HepG2 (cell line): ENCODE data around the gene ZBED1. TPM values are rescaled to one million over a fixed set of nuclear protein-coding genes. Genes with fewer than 3 reads are reported as not detected.

Experiments used
- DMAP1 ChIP-seq: IDR thresholded peaks from 2 replicates; pipeline ENCODE4 v1.6.1; 2016
- MYC ChIP-seq: sonication (generic); formaldehyde crosslinking; IDR thresholded peaks from 2 replicates; pipeline ENCODE4 v1.9.0; 2021; ENCODE audit warnings: missing genetic modification reagents, borderline replicate concordance
- NR2F6 ChIP-seq, 2 experiments: IDR thresholded peaks; 2 replicates each; pipeline ENCODE4 v1.6.1; 2016; ENCODE audit warnings: antibody characterized with exemption in 1 of 2, mild to moderate bottlenecking in 1 of 2
- SYNCRIP ChIP-seq: fragments of 200-400 bp; formaldehyde crosslinking; IDR thresholded peaks from 2 replicates; pipeline ENCODE4 v1.6.1; 2018; ENCODE audit warnings: mild to moderate bottlenecking, low read depth, low read length; ENCODE audit not compliant: insufficient read depth
- ZNF264 ChIP-seq: sonication (generic); formaldehyde crosslinking; IDR thresholded peaks from 2 replicates; pipeline ENCODE4 v1.4.0; 2020; ENCODE audit warnings: missing genetic modification reagents
- ZNF781 ChIP-seq: sonication (generic); formaldehyde crosslinking; IDR thresholded peaks from 2 replicates; pipeline ENCODE4 v1.5.1; 2020; ENCODE audit warnings: borderline replicate concordance, mild to moderate bottlenecking, missing genetic modification reagents; ENCODE audit errors: not compliant biosample characterization
- polyA plus RNA-seq, 8 experiments: library from polyadenylated mRNA; depleted of rRNA in 3 of 8; stranded (reverse) in 7 of 8; unstranded in 1 of 8; fragments of >200 nt; fragmentation: Illumina TruSeq in 4 of 8; extraction: Trizol in 4 of 8; gene quantifications; 2 replicates each; pipeline versions ENCODE4 v1.2.1 to v1.2.3, GENCODE V29; 2011 to 2016; ENCODE audit warnings: low read depth in 4 of 8, missing spikeins in 1 of 8, mixed read lengths in 1 of 8; ENCODE audit not compliant: insufficient read depth in 1 of 8
- total RNA-seq, 5 experiments: library from RNA; depleted of rRNA; stranded (reverse); fragments of >200 nt; fragmentation: Illumina TruSeq; extraction: Trizol; gene quantifications; 2 replicates each; pipeline ENCODE4 v1.2.3, GENCODE V29; 2016; ENCODE audit warnings: low read depth in 1 of 5
- TF ChIP-seq, protein P1 (sequence below), 2 experiments: sonication (generic) in 1 of 2; formaldehyde crosslinking in 1 of 2; IDR thresholded peaks; 2 replicates each; pipeline versions ENCODE4 v1.4.0 to v1.6.1; 2016 to 2020; ENCODE audit warnings: borderline replicate concordance in 1 of 2, low read depth in 1 of 2, mild to moderate bottlenecking in 1 of 2, missing genetic modification reagents in 1 of 2
- TF ChIP-seq, protein P2 (sequence below): sonication (generic); formaldehyde crosslinking; IDR thresholded peaks from 2 replicates; pipeline ENCODE4 v1.9.0; 2021; ENCODE audit warnings: missing genetic modification reagents, mild to moderate bottlenecking, borderline replicate concordance
- TF ChIP-seq, protein P3 (sequence below): sonication (generic); formaldehyde crosslinking; IDR thresholded peaks from 2 replicates; pipeline ENCODE4 v1.4.0; 2020; ENCODE audit warnings: missing genetic modification reagents, borderline replicate concordance
- TF ChIP-seq, protein P4 (sequence below): sonication (generic); formaldehyde crosslinking; IDR thresholded peaks from 2 replicates; pipeline ENCODE4 v1.5.1; 2020; ENCODE audit warnings: missing genetic modification reagents, mild to moderate bottlenecking, borderline replicate concordance
- TF ChIP-seq, protein P5 (sequence below): sonication (generic); formaldehyde crosslinking; IDR thresholded peaks from 2 replicates; pipeline ENCODE4 v1.5.1; 2020; ENCODE audit warnings: missing genetic modification reagents, mild to moderate bottlenecking, borderline replicate concordance
- TF ChIP-seq, protein P6 (sequence below): sonication (generic); formaldehyde crosslinking; IDR thresholded peaks from 2 replicates; pipeline ENCODE4 v1.8.1; 2023; ENCODE audit warnings: missing genetic modification reagents, mild to moderate bottlenecking, borderline replicate concordance
- TF ChIP-seq, protein P7 (sequence below): sonication (generic); formaldehyde crosslinking; IDR thresholded peaks from 2 replicates; pipeline ENCODE4 v1.4.0; 2020; ENCODE audit warnings: missing genetic modification reagents; ENCODE audit errors: not compliant biosample characterization

Gene ZBED1
- total and polyA plus RNA-seq, 2 of the 13 experiments (the other 11 are each of a cell fraction or from before 2014, with no cell fraction given): 20.0 to 29.8 TPM

DNA sequence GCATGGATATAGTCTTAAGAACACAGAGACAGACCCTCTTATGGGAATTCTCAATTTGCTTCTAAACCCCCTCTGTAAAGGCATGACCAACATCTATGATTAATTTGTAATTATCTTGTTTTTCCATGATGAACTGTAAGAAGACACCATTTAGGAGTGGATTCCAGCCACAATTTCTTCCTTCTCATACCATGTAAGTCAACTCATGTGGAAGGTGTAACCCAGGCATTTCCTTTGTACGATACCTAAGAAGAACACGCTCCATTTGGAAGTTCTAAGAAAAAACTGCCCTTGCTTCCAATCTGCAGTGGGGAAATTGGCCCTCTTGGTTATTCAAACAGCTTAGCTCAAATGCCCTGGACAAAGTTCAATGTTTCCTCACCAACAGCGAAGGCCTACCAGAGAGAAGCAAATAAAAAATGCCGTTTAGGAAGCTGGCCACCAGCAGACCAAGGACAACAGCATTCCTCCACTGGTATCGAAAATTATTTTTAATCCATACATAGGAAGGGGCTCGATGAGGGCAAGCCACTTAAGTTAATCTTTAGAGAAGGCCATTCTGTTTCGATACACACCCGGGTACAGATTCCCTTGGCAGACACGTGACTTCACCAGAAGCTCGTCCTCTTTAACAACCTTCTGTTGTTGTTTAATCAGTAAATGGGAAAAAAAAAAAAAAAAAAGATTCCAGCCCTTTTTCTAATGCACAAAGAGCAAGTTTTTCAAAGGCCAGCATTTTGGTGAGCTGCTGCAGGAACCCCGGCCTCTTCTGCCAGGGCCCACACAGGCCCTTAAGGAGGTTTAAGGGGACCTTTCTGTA lies 2.6 kb downstream of the ZBED1 start (continued):
- TF ChIP-seq ZNF264: peak; percentile 79
- TF ChIP-seq, protein P1, sequence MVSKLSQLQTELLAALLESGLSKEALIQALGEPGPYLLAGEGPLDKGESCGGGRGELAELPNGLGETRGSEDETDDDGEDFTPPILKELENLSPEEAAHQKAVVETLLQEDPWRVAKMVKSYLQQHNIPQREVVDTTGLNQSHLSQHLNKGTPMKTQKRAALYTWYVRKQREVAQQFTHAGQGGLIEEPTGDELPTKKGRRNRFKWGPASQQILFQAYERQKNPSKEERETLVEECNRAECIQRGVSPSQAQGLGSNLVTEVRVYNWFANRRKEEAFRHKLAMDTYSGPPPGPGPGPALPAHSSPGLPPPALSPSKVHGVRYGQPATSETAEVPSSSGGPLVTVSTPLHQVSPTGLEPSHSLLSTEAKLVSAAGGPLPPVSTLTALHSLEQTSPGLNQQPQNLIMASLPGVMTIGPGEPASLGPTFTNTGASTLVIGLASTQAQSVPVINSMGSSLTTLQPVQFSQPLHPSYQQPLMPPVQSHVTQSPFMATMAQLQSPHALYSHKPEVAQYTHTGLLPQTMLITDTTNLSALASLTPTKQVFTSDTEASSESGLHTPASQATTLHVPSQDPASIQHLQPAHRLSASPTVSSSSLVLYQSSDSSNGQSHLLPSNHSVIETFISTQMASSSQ (IDR thresholded peaks at IDR 0.05; ENCODE audit: low read depth): no peak
- TF ChIP-seq, protein P1 (CRISPR knock-in tag; IDR thresholded peaks at IDR 0.05; ENCODE audit: borderline replicate concordance): peak; percentile 49; the same call in 1 of the 2 replicates
- TF ChIP-seq, protein P2, sequence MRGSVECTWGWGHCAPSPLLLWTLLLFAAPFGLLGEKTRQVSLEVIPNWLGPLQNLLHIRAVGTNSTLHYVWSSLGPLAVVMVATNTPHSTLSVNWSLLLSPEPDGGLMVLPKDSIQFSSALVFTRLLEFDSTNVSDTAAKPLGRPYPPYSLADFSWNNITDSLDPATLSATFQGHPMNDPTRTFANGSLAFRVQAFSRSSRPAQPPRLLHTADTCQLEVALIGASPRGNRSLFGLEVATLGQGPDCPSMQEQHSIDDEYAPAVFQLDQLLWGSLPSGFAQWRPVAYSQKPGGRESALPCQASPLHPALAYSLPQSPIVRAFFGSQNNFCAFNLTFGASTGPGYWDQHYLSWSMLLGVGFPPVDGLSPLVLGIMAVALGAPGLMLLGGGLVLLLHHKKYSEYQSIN (CRISPR knock-in tag): no peak
- no peak for TF ChIP-seq SYNCRIP
- TF ChIP-seq ZNF781 (CRISPR knock-in tag): no peak
- peak; percentile 25; the same call in 1 of the 2 replicates for TF ChIP-seq NR2F6 (IDR thresholded peaks at IDR 0.05)
- peak; percentile 50 for TF ChIP-seq NR2F6 (CRISPR knock-in tag; IDR thresholded peaks at IDR 0.05)
- TF ChIP-seq, protein P3, sequence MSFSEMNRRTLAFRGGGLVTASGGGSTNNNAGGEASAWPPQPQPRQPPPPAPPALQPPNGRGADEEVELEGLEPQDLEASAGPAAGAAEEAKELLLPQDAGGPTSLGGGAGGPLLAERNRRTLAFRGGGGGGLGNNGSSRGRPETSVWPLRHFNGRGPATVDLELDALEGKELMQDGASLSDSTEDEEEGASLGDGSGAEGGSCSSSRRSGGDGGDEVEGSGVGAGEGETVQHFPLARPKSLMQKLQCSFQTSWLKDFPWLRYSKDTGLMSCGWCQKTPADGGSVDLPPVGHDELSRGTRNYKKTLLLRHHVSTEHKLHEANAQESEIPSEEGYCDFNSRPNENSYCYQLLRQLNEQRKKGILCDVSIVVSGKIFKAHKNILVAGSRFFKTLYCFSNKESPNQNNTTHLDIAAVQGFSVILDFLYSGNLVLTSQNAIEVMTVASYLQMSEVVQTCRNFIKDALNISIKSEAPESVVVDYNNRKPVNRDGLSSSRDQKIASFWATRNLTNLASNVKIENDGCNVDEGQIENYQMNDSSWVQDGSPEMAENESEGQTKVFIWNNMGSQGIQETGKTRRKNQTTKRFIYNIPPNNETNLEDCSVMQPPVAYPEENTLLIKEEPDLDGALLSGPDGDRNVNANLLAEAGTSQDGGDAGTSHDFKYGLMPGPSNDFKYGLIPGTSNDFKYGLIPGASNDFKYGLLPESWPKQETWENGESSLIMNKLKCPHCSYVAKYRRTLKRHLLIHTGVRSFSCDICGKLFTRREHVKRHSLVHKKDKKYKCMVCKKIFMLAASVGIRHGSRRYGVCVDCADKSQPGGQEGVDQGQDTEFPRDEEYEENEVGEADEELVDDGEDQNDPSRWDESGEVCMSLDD (CRISPR knock-in tag): no peak
- no peak; the same call in 1 of the 2 replicates for TF ChIP-seq MYC
- TF ChIP-seq DMAP1 (CRISPR knock-in tag): no peak
- TF ChIP-seq, protein P4, sequence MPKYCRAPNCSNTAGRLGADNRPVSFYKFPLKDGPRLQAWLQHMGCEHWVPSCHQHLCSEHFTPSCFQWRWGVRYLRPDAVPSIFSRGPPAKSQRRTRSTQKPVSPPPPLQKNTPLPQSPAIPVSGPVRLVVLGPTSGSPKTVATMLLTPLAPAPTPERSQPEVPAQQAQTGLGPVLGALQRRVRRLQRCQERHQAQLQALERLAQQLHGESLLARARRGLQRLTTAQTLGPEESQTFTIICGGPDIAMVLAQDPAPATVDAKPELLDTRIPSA (CRISPR knock-in tag): no peak
- TF ChIP-seq, protein P5, sequence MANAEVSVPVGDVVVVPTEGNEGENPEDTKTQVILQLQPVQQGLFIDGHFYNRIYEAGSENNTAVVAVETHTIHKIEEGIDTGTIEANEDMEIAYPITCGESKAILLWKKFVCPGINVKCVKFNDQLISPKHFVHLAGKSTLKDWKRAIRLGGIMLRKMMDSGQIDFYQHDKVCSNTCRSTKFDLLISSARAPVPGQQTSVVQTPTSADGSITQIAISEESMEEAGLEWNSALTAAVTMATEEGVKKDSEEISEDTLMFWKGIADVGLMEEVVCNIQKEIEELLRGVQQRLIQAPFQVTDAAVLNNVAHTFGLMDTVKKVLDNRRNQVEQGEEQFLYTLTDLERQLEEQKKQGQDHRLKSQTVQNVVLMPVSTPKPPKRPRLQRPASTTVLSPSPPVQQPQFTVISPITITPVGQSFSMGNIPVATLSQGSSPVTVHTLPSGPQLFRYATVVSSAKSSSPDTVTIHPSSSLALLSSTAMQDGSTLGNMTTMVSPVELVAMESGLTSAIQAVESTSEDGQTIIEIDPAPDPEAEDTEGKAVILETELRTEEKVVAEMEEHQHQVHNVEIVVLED (CRISPR knock-in tag): no peak
- TF ChIP-seq, protein P6, sequence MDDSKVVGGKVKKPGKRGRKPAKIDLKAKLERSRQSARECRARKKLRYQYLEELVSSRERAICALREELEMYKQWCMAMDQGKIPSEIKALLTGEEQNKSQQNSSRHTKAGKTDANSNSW (CRISPR knock-in tag): no peak
- TF ChIP-seq, protein P7, sequence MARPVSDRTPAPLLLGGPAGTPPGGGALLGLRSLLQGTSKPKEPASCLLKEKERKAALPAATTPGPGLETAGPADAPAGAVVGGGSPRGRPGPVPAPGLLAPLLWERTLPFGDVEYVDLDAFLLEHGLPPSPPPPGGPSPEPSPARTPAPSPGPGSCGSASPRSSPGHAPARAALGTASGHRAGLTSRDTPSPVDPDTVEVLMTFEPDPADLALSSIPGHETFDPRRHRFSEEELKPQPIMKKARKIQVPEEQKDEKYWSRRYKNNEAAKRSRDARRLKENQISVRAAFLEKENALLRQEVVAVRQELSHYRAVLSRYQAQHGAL: no peak
